HUDEP-2 (cell line): ENCODE data around the gene COL18A1.

Experiments
- DNase-seq, 76 experiments: peaks; one replicate each; lab custom pipeline; 2025; ENCODE audit not compliant: unreplicated experiment in 76 of 76; lab: John Stamatoyannopoulos, UW

COL18A1 gene

DNA sequence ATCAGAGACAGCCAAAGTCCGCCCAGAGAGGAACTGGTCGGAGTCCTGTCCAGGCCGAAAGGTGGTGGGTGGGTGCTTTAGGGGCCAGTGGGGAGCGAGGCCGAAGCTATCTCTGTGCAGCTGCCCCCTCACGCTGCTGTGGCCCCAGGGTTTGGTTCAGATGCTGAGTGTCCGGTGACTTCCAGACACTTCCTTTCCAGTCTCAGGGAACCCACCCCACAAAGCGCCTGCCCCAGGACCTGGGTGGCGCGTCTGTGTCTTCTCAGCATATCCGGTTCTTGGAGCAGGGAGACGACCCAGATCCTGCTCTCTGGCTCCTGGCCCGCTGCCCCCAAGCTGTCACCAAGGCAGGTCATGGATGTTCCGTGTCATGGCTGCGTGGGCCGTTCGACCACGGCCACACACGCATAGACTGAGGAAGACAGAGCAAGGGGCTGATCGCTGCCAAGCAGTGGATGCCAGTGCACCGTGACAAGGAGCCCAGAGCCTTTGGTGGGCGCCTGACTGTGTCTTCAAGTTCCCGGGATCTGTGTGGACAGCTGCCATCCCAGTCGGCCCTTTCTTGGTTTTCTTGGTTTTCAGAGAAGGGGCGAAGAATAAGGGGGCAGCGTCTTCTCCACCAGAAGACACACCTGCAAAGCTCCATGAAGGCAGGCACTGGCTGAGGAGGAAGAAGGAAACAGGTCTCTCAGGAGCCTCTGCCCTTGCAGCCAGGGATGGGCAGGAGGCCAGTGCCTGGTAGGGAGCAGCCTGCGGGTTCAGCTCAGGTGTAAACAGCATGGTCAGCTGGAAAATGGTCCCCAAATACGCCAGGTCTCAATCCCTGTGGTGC, 22.9 kb upstream of the COL18A1 start:
- DNase-seq: no peak

- no peak for DNase-seq
Measured at GRCh38 chr21:45382697-45382997, 22.3 kb upstream of the COL18A1 start.

GRCh38 chr21:45383111-45383614, 21.8 kb upstream of the COL18A1 start:
- DNase-seq: peak in 17 of 76 experiments; percentile 14 to 51 (median 34)

- DNase-seq: no peak
Measured at GRCh38 chr21:45383615-45384201, 21.3 kb upstream of the COL18A1 start.

- DNase-seq: no peak
Measured at GRCh38 chr21:45384656-45385548, 20.1 kb upstream of the COL18A1 start.

DNA sequence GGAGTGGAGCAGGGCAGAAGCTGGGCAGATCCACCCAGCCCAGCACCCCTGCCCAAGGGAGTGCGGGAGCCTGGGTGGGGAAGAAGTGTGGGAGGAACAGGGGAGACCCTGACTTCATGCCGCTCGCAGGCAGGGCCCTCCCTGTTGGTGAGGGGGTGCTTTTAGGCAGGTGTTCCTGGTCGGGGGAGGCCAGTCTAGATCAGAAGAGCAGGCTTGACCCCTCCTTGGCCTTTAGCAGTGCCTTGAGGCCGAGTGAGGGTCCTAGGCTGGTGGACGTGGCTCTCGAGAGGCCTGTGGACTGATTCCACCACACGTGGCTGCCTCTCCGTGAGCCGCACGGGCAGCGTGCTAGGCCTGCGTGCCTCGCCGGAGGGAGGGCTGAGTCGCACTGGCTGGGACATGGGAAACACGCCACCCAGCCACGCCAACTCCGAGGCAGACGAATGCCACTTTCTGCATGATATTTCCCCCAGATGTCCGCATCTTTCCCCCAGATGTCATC, 19.4 kb upstream of the COL18A1 start:
- DNase-seq: no peak

- DNase-seq: no peak
Measured at GRCh38 chr21:45386336-45386727, 18.6 kb upstream of the COL18A1 start.

GRCh38 chr21:45386728-45387371, 18.1 kb upstream of the COL18A1 start:
- DNase-seq: peak in 12 of 76 experiments; percentile 14 to 50 (median 32)

- DNase-seq: no peak
Measured at GRCh38 chr21:45387506-45387905, 17.5 kb upstream of the COL18A1 start.

DNA sequence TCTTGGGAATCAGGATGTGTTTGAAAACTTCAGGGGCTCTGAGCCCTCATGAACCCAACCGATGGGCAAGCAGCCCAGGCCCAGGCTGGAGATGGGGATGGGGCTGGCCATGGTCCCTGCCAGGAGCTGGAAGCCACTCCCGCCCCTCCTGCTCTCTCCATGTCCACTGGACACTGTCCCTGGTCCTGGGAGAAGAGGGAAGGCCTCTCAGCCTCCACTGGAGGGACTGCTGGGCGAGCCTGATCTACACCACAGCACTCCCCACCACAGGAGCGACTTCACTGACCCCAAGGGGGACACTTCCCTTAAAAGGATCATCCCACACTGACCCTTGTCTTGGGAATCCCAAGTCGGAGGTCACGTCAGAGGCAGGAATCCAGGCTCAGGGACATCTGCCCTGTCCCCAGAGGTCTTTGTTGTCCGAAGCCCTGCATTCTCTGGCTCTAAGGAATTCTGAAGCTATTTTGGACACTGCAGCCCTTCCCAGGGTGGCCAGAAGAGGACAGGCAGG, 16.9 kb upstream of the COL18A1 start:
- no peak for DNase-seq

DNA sequence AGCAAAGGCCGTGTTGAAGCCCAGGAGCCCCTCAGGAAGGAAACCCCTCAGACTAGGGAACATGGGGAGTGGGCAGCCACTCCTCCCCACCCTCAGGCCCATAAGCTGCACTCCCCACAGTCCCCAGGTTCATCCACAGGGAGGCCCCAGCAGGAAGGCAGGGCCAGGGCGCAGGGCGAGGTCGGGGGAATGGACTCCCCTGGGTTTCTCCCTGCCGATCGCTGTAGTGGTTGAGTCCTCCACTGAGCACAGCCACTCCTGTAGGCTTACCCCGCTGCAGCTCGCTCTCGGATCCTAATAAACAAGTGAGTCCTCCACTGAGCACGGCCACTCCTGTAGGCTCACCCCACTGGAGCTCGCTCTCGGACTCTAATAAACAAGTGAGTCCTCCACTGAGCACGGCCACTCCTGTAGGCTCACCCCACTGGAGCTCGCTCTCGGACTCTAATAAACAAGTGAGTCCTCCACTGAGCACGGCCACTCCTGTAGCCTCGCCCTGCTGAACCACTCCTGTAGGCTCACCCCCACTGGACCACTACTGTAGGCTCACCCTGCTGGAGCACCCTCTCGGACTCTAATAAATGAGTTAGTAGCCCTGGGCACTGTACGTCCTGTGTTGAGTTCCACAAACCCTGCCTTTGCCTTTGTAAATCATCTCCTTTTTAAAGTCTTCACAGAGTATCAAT, 16.2 kb upstream of the COL18A1 start:
- no peak for DNase-seq

DNA sequence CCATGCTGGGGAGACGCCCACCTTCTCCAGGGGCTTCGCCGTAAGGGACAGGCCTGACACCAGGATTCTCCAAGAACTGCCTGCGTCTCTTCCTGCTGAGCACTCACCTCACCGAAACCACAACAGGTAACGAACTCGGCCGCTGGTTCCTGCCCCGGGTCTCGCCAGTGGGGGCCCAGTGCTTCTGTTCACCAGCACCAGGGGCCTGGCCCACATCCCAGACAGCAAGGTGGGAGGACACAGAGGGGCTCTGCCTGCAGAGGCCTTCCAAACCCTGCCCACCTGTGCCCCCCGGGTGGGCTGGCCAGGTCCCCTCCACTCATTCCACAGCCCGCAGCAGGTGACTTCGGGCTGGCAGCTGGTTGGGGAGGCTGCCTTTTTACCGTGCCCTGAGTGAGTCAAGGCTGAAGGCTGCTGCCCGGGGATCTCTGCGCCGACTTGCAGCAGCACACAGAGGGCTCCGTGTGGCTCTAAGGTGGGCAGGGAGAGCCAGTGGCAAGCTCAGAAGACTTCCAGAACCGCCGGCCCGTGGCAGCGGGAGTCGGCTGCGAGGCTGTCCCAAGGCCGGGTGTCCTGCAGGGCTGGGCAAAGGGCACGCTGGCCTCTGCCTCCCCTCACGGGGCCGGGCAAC, 14.7 kb upstream of the COL18A1 start:
- no peak for DNase-seq

GRCh38 chr21:45390831-45391742, 13.9 kb upstream of the COL18A1 start:
- DNase-seq: no peak

DNA sequence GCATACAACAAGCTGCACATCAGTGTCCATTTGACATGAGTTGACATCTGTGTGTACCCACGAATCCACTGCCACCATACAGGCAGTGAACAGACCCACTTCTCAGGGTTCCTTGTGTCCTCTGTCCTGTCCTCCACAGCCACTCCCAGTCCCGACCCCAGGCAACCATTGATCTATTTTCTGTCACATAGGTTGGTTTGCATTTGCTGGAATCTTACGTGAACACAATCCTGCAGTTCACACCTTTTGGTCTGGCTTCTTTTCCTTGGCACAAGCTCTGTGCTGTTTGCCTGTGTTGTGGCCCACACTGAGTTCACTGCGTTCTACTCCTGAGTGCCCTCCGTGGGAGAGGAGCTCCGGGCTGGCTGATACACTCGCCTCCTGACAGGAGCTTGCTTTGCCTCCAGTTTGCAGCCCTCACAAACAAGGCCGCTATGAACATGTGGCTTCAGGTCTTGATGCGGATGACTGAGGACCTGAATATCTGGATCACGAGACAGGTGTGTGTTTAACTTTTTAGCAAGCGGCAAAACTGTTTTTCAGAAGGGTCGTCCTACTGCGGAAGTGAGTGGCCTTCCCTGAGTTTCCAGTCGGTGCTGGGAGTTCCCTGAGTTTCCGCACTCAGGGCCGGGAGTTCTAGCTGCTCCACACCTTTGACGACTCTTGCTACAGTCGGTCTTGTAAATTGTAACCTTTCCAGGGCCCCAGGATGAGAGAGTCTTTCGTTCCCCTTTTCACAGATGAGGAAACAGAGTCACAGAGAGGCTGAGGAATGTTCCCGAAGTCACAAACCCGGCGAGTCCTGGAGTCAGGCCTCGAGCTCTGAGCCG, 13.0 kb upstream of the COL18A1 start:
- no peak for DNase-seq

DNA sequence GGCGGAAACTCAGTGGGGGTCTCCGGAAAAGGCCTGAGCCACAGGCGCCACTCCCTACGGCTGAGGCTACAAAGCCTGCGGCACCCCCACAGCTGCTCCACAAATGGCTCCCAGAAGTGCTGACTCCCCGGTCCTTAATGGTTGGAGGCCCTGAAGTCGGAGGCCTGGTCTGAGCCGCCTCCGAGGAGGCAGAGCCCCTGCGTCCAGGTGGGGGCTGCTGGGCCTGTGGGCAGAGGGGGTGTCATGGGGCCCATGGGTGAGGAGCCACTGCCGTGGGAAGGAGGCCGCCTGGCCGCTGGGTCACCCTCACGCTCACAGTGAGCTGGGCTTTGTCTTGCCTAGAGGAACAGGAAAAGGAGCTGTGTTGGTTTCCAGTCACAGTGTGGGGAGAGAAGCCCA, 12.4 kb upstream of the COL18A1 start:
- no peak for DNase-seq

DNA sequence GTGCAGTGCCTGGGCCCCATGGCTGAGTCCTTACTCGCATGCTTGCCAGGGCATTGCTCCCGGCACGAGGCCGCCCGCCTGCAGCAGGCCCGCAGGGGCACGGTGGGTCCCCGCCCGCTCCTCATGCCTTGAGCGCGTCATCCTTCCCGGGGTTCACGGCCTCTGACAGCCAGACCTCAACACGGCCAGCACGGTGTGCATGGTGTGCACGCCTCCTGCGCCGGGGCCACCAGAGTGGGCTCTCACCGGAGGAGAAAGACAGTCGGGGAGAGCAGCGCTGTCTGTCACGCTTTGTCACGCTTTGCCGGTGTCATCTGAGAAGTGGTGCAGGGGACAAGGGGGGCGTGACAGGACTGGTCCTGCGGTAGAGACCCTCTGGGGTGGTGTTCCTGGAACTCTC, 11.9 kb upstream of the COL18A1 start:
- no peak for DNase-seq

GRCh38 chr21:45393833-45394638, 10.9 kb upstream of the COL18A1 start:
- DNase-seq: no peak
